GM21526 (cell line): Measurements from ENCODE around the gene TOP1.

Experiments
- ATAC-seq: cut with Tn5 transposase; IDR thresholded peaks from one replicate; pipeline ENCODE4 v1.9.1; 2021; ENCODE audit warnings: moderate library complexity; ENCODE audit not compliant: unreplicated experiment, low FRiP score

Gene TOP1

GRCh38 chr20:41032271-41032670 lies 3.6 kb downstream of the TOP1 start:
- ATAC-seq = no peak

GRCh38 chr20:41034239-41034638 lies 5.6 kb downstream of the TOP1 start:
- no peak for ATAC-seq

- ATAC-seq = no peak
Measured at GRCh38 chr20:41035207-41035606, 6.6 kb downstream of the TOP1 start.

DNA sequence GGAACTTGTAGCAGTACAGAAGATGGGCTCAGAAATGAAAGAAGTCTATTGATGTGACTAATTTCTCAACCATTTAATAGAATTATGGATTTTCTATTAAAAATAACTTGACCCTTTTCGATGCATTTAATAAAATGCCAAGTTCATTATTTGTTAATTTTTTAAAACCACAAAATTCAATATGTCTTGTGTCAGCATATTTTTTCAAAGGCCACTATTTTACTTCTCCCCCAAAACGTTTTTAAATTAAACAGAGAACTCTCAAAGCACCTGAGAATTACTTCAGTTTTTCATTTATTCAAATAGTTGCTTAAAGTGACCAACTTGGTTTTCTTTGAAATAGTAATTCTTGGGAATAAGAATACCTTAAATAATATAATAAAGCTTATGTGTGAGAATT lies 8.6 kb downstream of the TOP1 start:
- no peak for ATAC-seq

DNA sequence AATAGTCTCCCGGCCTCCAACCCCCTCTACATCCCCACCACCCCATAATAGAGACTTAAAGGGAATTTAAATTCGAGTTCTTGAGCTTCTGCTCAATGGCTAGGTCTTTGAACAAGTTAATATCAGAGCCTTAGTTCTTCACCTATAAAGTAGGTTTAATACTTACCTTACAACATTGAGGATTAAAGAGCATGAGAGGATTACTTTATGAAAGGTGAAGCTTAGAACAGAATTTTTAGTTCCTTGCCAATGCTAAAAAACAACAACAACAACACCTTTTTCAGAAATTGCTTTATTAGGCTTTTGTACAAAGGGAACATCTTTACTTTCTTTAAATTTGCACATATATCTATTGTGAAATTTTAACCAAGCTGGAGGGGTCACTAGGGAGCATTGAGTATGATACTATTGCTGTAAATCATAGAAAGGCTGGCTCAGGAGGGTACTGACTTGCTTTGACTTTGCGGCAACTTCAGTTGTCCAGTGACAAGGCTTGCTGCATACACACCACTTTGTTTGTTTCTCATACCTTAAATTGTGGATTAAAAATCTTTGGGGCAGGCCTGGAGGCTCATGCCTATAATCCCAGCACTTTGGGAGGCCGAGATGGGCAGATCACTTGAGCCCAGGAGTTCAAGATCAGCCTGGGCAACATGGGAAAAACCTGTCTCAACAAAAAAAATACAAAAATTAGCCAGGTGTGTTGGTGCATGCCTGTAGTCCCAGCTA lies 9.7 kb downstream of the TOP1 start:
- no peak for ATAC-seq

GRCh38 chr20:41038878-41039404 lies 10.3 kb downstream of the TOP1 start:
- ATAC-seq = no peak

GRCh38 chr20:41040855-41041254 lies 12.2 kb downstream of the TOP1 start:
- ATAC-seq = no peak

GRCh38 chr20:41041693-41042092 lies 13.1 kb downstream of the TOP1 start:
- ATAC-seq = no peak

GRCh38 chr20:41044409-41045062 lies 15.9 kb downstream of the TOP1 start:
- ATAC-seq = no peak

- ATAC-seq = no peak
Measured at GRCh38 chr20:41045671-41046070, 17.0 kb downstream of the TOP1 start.

GRCh38 chr20:41046716-41047115 lies 18.1 kb downstream of the TOP1 start:
- no peak for ATAC-seq

GRCh38 chr20:41047279-41047974 lies 18.8 kb downstream of the TOP1 start:
- no peak for ATAC-seq

GRCh38 chr20:41047975-41048305 lies 19.3 kb downstream of the TOP1 start:
- no peak for ATAC-seq

GRCh38 chr20:41048461-41049301 lies 20.1 kb downstream of the TOP1 start:
- no peak for ATAC-seq

DNA sequence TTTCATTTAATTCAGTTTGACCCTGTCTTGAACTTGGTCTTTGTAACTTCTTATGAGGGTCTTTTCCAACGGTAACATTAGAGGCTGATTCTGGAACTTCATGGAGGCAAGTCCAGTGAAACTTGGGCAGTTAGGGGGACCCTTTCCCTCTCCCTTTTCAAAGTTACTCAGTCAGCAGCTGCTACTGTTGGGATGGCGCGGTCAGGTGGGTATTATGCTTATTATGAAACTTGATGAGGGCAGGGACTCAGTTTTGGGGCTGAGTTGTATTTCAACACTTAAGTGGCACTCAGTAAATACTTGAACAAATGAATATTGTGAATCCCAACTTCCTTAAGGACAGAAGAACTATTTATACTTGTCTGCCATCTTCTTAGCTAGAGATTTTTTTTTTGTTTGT lies 20.8 kb downstream of the TOP1 start:
- ATAC-seq = no peak

GRCh38 chr20:41050361-41051008 lies 21.9 kb downstream of the TOP1 start:
- no peak for ATAC-seq

GRCh38 chr20:41051009-41051825 lies 22.6 kb downstream of the TOP1 start:
- no peak for ATAC-seq

GRCh38 chr20:41052742-41053419 lies 24.3 kb downstream of the TOP1 start:
- no peak for ATAC-seq
